Stomach (tissue), 9 donors: ENCODE measurements around the gene EQTN. TPM values are rescaled to one million over a fixed set of nuclear protein-coding genes. Genes with fewer than 3 reads are reported as not detected.
"Not testable (repeated sequence)": the region's sequence is repeated elsewhere in the genome, so short reads cannot be mapped to it uniquely, and the experiment has no call there.

Experiments used
- DNase-seq, 2 donors: peaks; one replicate each; pipeline versions ENCODE4 v3.0.0 to v3.0.0-alpha.2; 2013 to 2019
- H3K27ac ChIP-seq, 5 donors: fragments of 200-600 bp in 4 of 5; sonication (generic) in 4 of 5; one replicate each; pipeline ENCODE4 v1.5.1; 2013 to 2019; ENCODE audit warnings: mild to moderate bottlenecking in 1 of 5, moderate library complexity in 1 of 5
- H3K27me3 ChIP-seq, 3 donors: fragments of 200-600 bp; sonication (generic); one replicate each; pipeline ENCODE4 v1.5.1; 2017 to 2019; ENCODE audit warnings: mixed run types in 1 of 3
- H3K36me3 ChIP-seq, 4 donors: fragments of 200-600 bp; sonication (generic); 1 replicate in 3 of 4; 2 replicates in 1 of 4; pipeline ENCODE4 v1.5.1; 2016 to 2019
- H3K4me1 ChIP-seq, 4 donors: fragments of 200-600 bp; sonication (generic); one replicate each; pipeline ENCODE4 v1.5.1; 2016 to 2019
- H3K4me3 ChIP-seq, 4 donors: fragments of 200-600 bp; sonication (generic) in 3 of 4; one replicate each; pipeline ENCODE4 v1.5.1; 2016 to 2019; ENCODE audit warnings: mild to moderate bottlenecking in 1 of 4
- H3K9me3 ChIP-seq, 4 donors: fragments of 200-600 bp; sonication (generic); one replicate each; pipeline ENCODE4 v1.5.1; 2016 to 2019
- EP300 ChIP-seq: sonication (generic); formaldehyde crosslinking; IDR thresholded peaks from one replicate; pipeline ENCODE4 v1.6.1; 2017; ENCODE audit warnings: antibody characterized with exemption
- POLR2A ChIP-seq, 4 donors: fragments of 450-650 bp; IDR thresholded peaks; one replicate each; pipeline ENCODE4 v1.6.1; 2016; ENCODE audit warnings: antibody characterized with exemption in 4 of 4, control low read depth in 2 of 4, mild to moderate bottlenecking in 1 of 4, moderate library complexity in 1 of 4
- POLR2AphosphoS5 ChIP-seq, 3 donors: sonication (generic); formaldehyde crosslinking; IDR thresholded peaks; one replicate each; pipeline ENCODE4 v1.6.1; 2016; ENCODE audit warnings: antibody characterized with exemption in 3 of 3
- WGBS, 5 donors: extraction: QIAGEN DNeasy Blood & Tissue Kit in 3 of 5; methylation state at CpG; one replicate each; pipeline versions ENCODE4 v1.1.5 to v1.1.7; 2013 to 2018; 5-methylcytosine and 5-hydroxymethylcytosine counted together
- intact Hi-C: fragments of 100-400 bp; cut with DNase I; formaldehyde crosslinking; loops from one replicate; pipeline ENCODE4 v1.15.1; 2023; ENCODE audit warnings: low total_unique reads
- polyA plus RNA-seq, 3 donors: library from polyadenylated mRNA; stranded (reverse); fragments of 200-250 nt; gene quantifications; one replicate each; pipeline ENCODE4 v1.2.3, GENCODE V29; 2013
- total RNA-seq, 5 donors: library from RNA; depleted of rRNA; stranded (reverse); fragments of >200 nt; gene quantifications; one replicate each; pipeline versions ENCODE4 v1.1.0 to v1.2.3, GENCODE V29; 2014 to 2016
- TF ChIP-seq, protein P1 (sequence below), 7 experiments: fragments of 450-650 bp in 4 of 7; fragments of 200-600 bp in 3 of 7; sonication (generic) in 3 of 7; IDR thresholded peaks; one replicate each; pipeline ENCODE4 v1.5.1; 2016 to 2019; ENCODE audit warnings: antibody characterized with exemption in 7 of 7, control low read depth in 2 of 7, mild to moderate bottlenecking in 1 of 7
- donor health status: healthy with polysubstance abuse.
- donor health status: Bipolar disorder and iron deficiency.
- donor health status: healthy.

The EQTN gene
- total and polyA plus RNA-seq, 8 donors: 1.0 to 2.4 TPM; not detected in 6

DNA sequence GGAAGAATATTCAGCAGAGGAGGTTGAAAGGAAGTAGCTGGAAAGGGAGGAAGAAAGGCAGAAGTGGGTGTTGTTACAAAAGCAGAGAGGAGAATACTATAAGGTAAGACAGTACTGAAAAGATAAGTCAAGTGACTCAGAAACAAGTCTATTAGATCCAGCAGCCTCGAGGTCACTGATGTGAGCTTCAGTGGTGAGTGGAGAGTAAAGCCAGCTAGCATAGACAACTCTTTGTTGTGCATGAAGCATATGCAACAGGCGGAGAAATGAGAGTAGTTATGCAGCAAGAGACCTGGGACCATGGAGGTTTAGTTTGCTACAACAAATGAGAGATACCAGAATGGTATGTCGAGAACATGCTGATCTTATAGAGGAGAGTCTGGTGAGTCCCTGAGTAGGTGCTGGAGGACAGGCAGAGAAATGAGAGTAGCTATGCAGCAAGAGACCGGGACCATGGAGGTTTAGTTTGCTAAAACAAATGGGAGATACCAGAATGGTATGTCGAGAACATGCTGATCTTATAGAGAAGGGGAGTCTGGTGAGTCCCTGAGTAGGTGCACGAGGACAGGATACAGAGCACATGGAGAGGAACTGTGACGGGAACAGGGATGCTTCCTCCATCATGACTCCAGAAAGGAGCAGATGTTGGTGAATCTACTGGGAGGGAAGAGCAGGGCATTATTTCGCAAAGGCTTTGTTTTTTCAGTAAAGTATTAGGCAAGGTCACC is 36.0 kb downstream of the EQTN start:
- H3K36me3 ChIP-seq: no peaks in the 10 kb centered on the region
- intact Hi-C loops: no loop called here
- TF ChIP-seq POLR2AphosphoS5 (IDR thresholded peaks at IDR 0.05) (no peak), POLR2A (IDR thresholded peaks at IDR 0.05) (no peak), EP300 (no peak)
- TF ChIP-seq, protein P1, sequence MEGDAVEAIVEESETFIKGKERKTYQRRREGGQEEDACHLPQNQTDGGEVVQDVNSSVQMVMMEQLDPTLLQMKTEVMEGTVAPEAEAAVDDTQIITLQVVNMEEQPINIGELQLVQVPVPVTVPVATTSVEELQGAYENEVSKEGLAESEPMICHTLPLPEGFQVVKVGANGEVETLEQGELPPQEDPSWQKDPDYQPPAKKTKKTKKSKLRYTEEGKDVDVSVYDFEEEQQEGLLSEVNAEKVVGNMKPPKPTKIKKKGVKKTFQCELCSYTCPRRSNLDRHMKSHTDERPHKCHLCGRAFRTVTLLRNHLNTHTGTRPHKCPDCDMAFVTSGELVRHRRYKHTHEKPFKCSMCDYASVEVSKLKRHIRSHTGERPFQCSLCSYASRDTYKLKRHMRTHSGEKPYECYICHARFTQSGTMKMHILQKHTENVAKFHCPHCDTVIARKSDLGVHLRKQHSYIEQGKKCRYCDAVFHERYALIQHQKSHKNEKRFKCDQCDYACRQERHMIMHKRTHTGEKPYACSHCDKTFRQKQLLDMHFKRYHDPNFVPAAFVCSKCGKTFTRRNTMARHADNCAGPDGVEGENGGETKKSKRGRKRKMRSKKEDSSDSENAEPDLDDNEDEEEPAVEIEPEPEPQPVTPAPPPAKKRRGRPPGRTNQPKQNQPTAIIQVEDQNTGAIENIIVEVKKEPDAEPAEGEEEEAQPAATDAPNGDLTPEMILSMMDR (IDR thresholded peaks at IDR 0.05): no peak
- H3K27me3 ChIP-seq: peaks cover 0 to 4% (median 0%) of the 10 kb centered on the region in 3 donors
- WGBS, 5 donors: 76 to 90% (median 78%) methylated on average over 8 of the region's 8 CpGs
- no peak overlapping the region for H3K27ac ChIP-seq
- H3K4me3 ChIP-seq: no peak overlapping the region
- H3K9me3 ChIP-seq: no peaks in the 10 kb centered on the region
- no peak for DNase-seq
- no peaks in the 10 kb centered on the region for H3K4me1 ChIP-seq

DNA sequence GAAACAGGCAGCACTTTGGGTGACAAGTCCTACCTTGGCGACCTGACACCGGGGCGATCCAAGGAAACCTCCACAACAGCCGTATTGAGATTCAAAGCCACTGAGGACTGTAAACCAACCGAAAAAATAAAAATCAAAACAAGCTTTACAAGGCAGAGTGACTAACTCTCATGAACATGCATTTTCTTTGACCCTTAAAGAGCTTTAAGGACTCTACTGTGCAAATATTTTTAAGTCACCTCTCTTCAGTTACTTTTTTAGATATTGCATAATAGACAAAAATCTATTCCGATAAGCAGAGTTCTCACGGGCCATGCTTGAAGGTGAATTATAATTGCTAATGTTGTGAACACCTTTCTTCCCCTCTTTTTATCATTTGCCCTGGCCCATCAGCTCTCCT is 38.3 kb downstream of the EQTN start:
- Histone ChIP-seq H3K27me3 (peaks cover 0 to 4% (median 0%) of the 10 kb centered on the region in 3 donors), H3K9me3 (no peaks in the 10 kb centered on the region), H3K36me3 (no peaks in the 10 kb centered on the region), H3K4me1 (no peaks in the 10 kb centered on the region), H3K4me3 (no peak overlapping the region), H3K27ac (no peak overlapping the region)
- TF ChIP-seq POLR2AphosphoS5 (IDR thresholded peaks at IDR 0.05) (no peak), POLR2A (IDR thresholded peaks at IDR 0.05) (no peak), EP300 (no peak)
- TF ChIP-seq, protein P1 (IDR thresholded peaks at IDR 0.05): no peak
- 81 to 93% (median 91%) methylated on average over 7 of the region's 7 CpGs for WGBS, 5 donors
- DNase-seq: no peak
- intact Hi-C loops: no loop called here

DNA sequence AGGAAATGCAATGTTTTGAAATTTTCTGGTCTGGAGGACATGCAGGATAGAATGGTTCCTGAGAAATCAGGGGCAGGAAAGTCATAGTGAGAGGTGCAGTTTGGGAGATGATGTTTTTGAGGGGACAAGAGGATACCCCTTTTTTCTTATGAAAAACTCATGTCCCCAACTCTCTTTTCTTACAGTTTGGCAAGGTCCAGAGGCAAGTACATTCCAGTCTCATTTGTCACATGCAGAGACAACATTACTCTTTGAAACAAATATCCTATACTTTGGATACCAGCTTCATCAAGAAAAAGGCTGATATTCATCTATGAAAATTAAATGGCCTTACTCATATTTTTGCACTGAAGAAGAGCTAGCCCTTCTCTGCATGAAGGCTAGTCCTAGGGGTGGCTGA is 48.2 kb downstream of the EQTN start:
- H3K4me3 ChIP-seq: no peak overlapping the region
- no peaks in the 10 kb centered on the region for H3K9me3 ChIP-seq
- peaks cover 0 to 11% (median 0%) of the 10 kb centered on the region in 4 donors for H3K4me1 ChIP-seq
- intact Hi-C loops: no loop called here
- H3K36me3 ChIP-seq: no peaks in the 10 kb centered on the region
- TF ChIP-seq EP300: no peak
- TF ChIP-seq POLR2A (IDR thresholded peaks at IDR 0.05): no peak
- TF ChIP-seq, protein P1 (IDR thresholded peaks at IDR 0.05): no peak
- H3K27me3 ChIP-seq: no peaks in the 10 kb centered on the region
- DNase-seq: no peak
- H3K27ac ChIP-seq: no peak overlapping the region

DNA sequence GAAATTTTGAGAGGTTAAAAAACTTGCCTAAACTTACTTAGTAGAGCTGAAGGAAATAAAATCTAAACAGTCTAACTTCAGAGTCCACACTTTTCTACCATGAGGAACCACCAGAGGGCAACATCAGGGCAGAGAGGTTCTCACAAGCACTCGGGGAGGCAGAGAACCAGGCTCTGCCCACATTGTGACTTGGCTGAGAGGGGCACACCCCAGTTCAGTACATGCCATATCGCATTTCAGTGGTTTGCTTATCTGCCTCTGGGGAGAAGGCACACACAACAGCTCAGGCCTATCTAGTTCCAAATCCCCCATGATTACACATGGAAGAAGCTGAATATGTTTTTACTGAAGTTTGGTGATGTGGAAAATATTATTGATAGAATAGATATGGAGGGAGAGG is 49.2 kb downstream of the EQTN start:
- Histone ChIP-seq H3K9me3 (no peaks in the 10 kb centered on the region), H3K4me3 (no peak overlapping the region), H3K36me3 (no peaks in the 10 kb centered on the region), H3K27me3 (no peaks in the 10 kb centered on the region), H3K4me1 (peaks cover 0 to 11% (median 0%) of the 10 kb centered on the region in 4 donors), H3K27ac (no peak overlapping the region)
- peak; percentile 55 to 83 for DNase-seq
- 13 to 33% (median 17%) methylated on average over 2 of the region's 2 CpGs for WGBS, 5 donors
- intact Hi-C loops: no loop called here
- TF ChIP-seq POLR2AphosphoS5 (IDR thresholded peaks at IDR 0.05) (peak in 2 of 3 donors; percentile 58 to 62), POLR2A (IDR thresholded peaks at IDR 0.05) (no peak), EP300 (no peak)
- TF ChIP-seq, protein P1 (IDR thresholded peaks at IDR 0.05): peak in 5 of 7 experiments; percentile 8 to 42 (median 37)

DNA sequence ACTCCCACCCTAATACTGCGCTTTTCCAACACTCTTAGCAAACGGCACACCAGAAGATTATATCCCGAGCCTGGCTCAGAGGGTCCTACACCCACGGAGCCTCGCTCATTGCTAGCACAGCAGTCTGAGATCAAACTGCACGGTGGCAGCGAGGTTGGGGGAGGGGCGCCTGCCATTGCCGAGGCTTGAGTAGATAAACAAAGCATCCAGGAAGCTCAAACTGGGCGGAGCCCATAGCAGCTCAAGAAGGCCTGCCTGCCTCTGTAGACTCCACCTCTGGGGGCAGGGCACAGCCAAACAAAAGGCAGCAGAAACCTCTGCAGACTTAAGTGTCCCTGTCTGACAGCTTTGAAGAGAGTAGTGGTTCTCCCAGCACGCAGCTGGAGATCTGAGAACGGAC is 57.3 kb downstream of the EQTN start:
- WGBS, 5 donors: 77 to 81% (median 80%) methylated on average over 11 to 12 of the region's 12 CpGs
- H3K4me1 ChIP-seq, H3K27ac ChIP-seq, H3K27me3 ChIP-seq, H3K4me3 ChIP-seq, intact Hi-C loops, H3K36me3 ChIP-seq, DNase-seq: not testable (repeated sequence)
- H3K9me3 ChIP-seq: peaks cover 0 to 27% (median 14%) of the 10 kb centered on the region in 4 donors
